Measurements from ENCODE around the gene POMGNT1. TPM values are rescaled to one million over a fixed set of nuclear protein-coding genes. Genes with fewer than 3 reads are reported as not detected.
"Not testable (repeated sequence)": the region's sequence is repeated elsewhere in the genome, so short reads cannot be mapped to it uniquely, and the experiment has no call there.

Gene POMGNT1
- total and polyA plus RNA-seq, 2 of the 8 experiments (the other 6 are each of a cell fraction or from before 2014, with no cell fraction given), result 28.0 to 40.3 TPM

DNA sequence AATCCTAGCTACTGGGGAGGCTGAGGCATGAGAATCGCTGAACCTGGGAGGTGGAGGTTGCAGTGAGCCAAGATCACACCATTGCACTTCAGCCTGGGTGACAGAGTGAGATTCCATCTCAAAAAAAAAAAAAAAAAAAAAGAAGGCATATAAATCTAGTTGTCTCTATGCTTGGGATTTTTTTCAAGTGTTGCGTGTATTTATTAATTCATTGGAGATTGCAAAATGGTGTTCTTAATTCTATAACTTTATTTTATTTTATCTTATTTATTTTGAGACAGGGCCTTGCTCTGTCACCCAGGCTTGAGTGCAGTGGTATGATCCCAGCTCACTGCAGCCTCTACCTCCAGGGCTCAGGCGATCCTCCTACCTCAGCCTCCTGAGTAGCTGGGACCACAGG, 33.0 kb upstream of the POMGNT1 start:
- H2AFZ ChIP-seq (ENCODE audit: low read length); H3K36me3 ChIP-seq (ENCODE audit: control insufficient read depth in 2 of 4, insufficient read depth in 4 of 4, low read length in 3 of 4); H3K4ac ChIP-seq (replicated peaks; ENCODE audit: insufficient read length, low read depth, low read length); DNase-seq (ENCODE audit: low read depth in 1 of 2, low spot score in 2 of 2); H3K23ac ChIP-seq (ENCODE audit: insufficient read length); H2BK12ac ChIP-seq (ENCODE audit: low read depth, low read length); H3K56ac ChIP-seq (replicated peaks; ENCODE audit: insufficient read length, low read depth, low read length); H3K27me3 ChIP-seq (replicated peaks in 1 of 4; ENCODE audit: control insufficient read depth in 3 of 4, extremely low read depth in 1 of 4, insufficient read depth in 3 of 4, low read length in 3 of 4); H4K20me1 ChIP-seq (replicated peaks in 1 of 2; ENCODE audit: control insufficient read depth in 1 of 2, insufficient read depth in 2 of 2, low read length in 2 of 2); FAIRE-seq; H2AK5ac ChIP-seq (ENCODE audit: low read depth, low read length); H4K8ac ChIP-seq (ENCODE audit: extremely low read depth, insufficient read depth, low read length); H3K9ac ChIP-seq (replicated peaks in 1 of 4; ENCODE audit: extremely low read depth in 1 of 4, low read depth in 3 of 4, low read length in 3 of 4); H2BK5ac ChIP-seq (ENCODE audit: low read depth, low read length); H3K23me2 ChIP-seq (ENCODE audit: low read depth, low read length); H2BK120ac ChIP-seq (replicated peaks; ENCODE audit: low read depth, low read length); H3K4me1 ChIP-seq (replicated peaks in 1 of 4; ENCODE audit: control insufficient read depth in 3 of 4, insufficient read depth in 4 of 4, low read length in 3 of 4); H3K79me2 ChIP-seq (ENCODE audit: control insufficient read depth in 1 of 2, insufficient read depth in 2 of 2, low read length in 2 of 2); H3K4me3 ChIP-seq (ENCODE audit: extremely low read depth in 1 of 4, insufficient read depth in 2 of 4, low read depth in 3 of 4, low read length in 4 of 4); H2BK15ac ChIP-seq (ENCODE audit: low read length); H3K79me1 ChIP-seq (ENCODE audit: low read depth, low read length); H3K27ac ChIP-seq (ENCODE audit: low read depth, low read length); H3K14ac ChIP-seq (ENCODE audit: insufficient read length); H3K4me2 ChIP-seq (ENCODE audit: insufficient read depth in 1 of 2, low read depth in 2 of 2, low read length in 2 of 2); H4K91ac ChIP-seq (replicated peaks; ENCODE audit: insufficient read length, low read length); H3K9me3 ChIP-seq (ENCODE audit: insufficient read depth in 2 of 2, low read depth in 1 of 2, low read length in 1 of 2); H4K5ac ChIP-seq (ENCODE audit: insufficient read length, low read depth, low read length); H3K18ac ChIP-seq (ENCODE audit: extremely low read depth, low read length); H2BK20ac ChIP-seq (ENCODE audit: low read length): not testable (repeated sequence)
- POLR2A ChIA-PET (ENCODE audit: partially characterized antibody), result interaction anchor here (0.8 to 1.5 kb wide), 4 partner anchors 9 to 27 kb away, joined by 3 to 5 read pairs (median 4); no protein-coding TSS in a partner anchor
- CTCF ChIA-PET (ENCODE audit: partially characterized antibody), result interaction anchor here (0.7 to 4.2 kb wide), 4 partner anchors 8 to 762 kb away, joined by 3 to 43 read pairs (median 4); no protein-coding TSS in a partner anchor
- 98% methylated on average over 3 of the region's 3 CpGs; no CpG with 5 or more reads in 1 of the 2 experiments for WGBS, 2 experiments (ENCODE audit: extremely low coverage in 1 of 2, insufficient coverage in 1 of 2, insufficient read length in 1 of 2, insufficient replicate concordance in 2 of 2, low coverage in 1 of 2, low lambda C conversion rate in 2 of 2, missing lambda C conversion rate in 1 of 2)
